Fibroblast of villous mesenchyme (primary cell): ENCODE measurements around the gene LRRC40. TPM values are rescaled to one million over a fixed set of nuclear protein-coding genes. Genes with fewer than 3 reads are reported as not detected.
"Not testable (repeated sequence)": the region's sequence is repeated elsewhere in the genome, so short reads cannot be mapped to it uniquely, and the experiment has no call there.

Experiments used
- DNase-seq: peaks from one replicate; pipeline ENCODE4 v3.0.0-alpha.2; 2010; ENCODE audit warnings: low read depth
- H3K4me3 ChIP-seq: 2 replicates; pipeline ENCODE4 v1.5.1; 2011; ENCODE audit warnings: low read depth, mild to moderate bottlenecking, low read length
- total RNA-seq: library from RNA; depleted of rRNA; stranded (reverse); fragments of >200 nt; gene quantifications from 2 replicates; pipeline ENCODE4 v1.2.3, GENCODE V29; 2012
- TF ChIP-seq, protein P1 (sequence below): IDR thresholded peaks from 2 replicates; pipeline ENCODE4 v1.5.1; 2012; ENCODE audit warnings: low read depth, mild to moderate bottlenecking, low read length; ENCODE audit not compliant: insufficient read depth

LRRC40 gene
- total RNA-seq, 1 donor, result 27.6 TPM

- TF ChIP-seq, protein P1, sequence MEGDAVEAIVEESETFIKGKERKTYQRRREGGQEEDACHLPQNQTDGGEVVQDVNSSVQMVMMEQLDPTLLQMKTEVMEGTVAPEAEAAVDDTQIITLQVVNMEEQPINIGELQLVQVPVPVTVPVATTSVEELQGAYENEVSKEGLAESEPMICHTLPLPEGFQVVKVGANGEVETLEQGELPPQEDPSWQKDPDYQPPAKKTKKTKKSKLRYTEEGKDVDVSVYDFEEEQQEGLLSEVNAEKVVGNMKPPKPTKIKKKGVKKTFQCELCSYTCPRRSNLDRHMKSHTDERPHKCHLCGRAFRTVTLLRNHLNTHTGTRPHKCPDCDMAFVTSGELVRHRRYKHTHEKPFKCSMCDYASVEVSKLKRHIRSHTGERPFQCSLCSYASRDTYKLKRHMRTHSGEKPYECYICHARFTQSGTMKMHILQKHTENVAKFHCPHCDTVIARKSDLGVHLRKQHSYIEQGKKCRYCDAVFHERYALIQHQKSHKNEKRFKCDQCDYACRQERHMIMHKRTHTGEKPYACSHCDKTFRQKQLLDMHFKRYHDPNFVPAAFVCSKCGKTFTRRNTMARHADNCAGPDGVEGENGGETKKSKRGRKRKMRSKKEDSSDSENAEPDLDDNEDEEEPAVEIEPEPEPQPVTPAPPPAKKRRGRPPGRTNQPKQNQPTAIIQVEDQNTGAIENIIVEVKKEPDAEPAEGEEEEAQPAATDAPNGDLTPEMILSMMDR, result no peak
- H3K4me3 ChIP-seq, result no peak overlapping the region
- no peak for DNase-seq
Measured at GRCh38 chr1:70190180-70190579, 15.2 kb downstream of the LRRC40 start.

- no peak overlapping the region for H3K4me3 ChIP-seq
- no peak for DNase-seq
- TF ChIP-seq, protein P1, result no peak
Measured at GRCh38 chr1:70188522-70188921, 16.9 kb downstream of the LRRC40 start.

DNA sequence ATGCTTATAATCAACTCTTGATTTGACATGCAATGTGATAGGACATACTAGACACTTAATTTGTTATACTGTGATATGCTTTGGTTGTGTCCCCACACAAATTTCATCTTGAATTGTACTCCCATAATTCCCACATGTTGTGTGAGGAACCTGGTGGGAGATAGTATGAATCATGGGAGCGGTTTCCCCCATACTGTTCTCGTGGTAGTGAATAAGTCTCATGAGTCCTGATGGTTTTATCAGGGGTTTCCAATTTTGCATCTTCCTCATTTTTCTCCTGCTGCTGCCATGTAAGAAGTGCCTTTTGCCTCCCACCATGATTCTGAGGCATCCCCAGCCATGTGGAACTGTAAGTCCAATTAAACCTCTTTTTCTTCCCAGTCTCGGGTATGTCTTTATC, 20.2 kb downstream of the LRRC40 start:
- H3K4me3 ChIP-seq, DNase-seq: not testable (repeated sequence)

GRCh38 chr1:70171512-70171911, 33.9 kb downstream of the LRRC40 start:
- TF ChIP-seq, protein P1, result no peak
- no peak for DNase-seq

GRCh38 chr1:70169018-70169839, 36.1 kb downstream of the LRRC40 start:
- DNase-seq, result no peak
- TF ChIP-seq, protein P1, result no peak
- H3K4me3 ChIP-seq, result no peak overlapping the region

More at GRCh38 chr1:70171512-70171911, 33.9 kb downstream of the LRRC40 start:
- H3K4me3 ChIP-seq, result no peak overlapping the region

GRCh38 chr1:70168283-70168682, 37.1 kb downstream of the LRRC40 start:
- TF ChIP-seq, protein P1, result no peak
- H3K4me3 ChIP-seq, result no peak overlapping the region
- peak; percentile 3 for DNase-seq

- TF ChIP-seq, protein P1, result no peak
- H3K4me3 ChIP-seq, result no peak overlapping the region
- DNase-seq, result no peak
Measured at GRCh38 chr1:70164350-70164749, 41.0 kb downstream of the LRRC40 start.
